PFSK-1 (cell line): ENCODE measurements around the gene MTF2.

Experiments
- FOXP2 ChIP-seq: optimal IDR thresholded peaks from 2 replicates; pipeline ENCODE3; 2011; ENCODE audit warnings: borderline replicate concordance, control low read depth, inconsistent platforms; ENCODE audit not compliant: insufficient read depth; ENCODE audit errors: extremely low read length, extremely low read depth
- POLR2AphosphoS5 ChIP-seq: IDR thresholded peaks from 2 replicates; pipeline ENCODE4 v1.6.1; 2012; ENCODE audit warnings: low read depth, mild to moderate bottlenecking, control low read depth, low read length, moderate library complexity
- SIN3A ChIP-seq: IDR thresholded peaks from 2 replicates; pipeline ENCODE4 v1.6.1; 2012; ENCODE audit warnings: mild to moderate bottlenecking, low read length, moderate library complexity, borderline replicate concordance; ENCODE audit not compliant: insufficient read depth
- TAF1 ChIP-seq: IDR thresholded peaks from 2 replicates; pipeline ENCODE4 v1.6.1; 2012; ENCODE audit warnings: low read length, control low read depth, borderline replicate concordance; ENCODE audit not compliant: insufficient read depth
- TF ChIP-seq, protein P1 (sequence below), 2 experiments: IDR thresholded peaks; 2 replicates each; pipeline versions ENCODE4 v1.6.1 to v1.8.0; 2011 to 2012; ENCODE audit warnings: low read depth in 2 of 2, low read length in 2 of 2, control low read depth in 1 of 2, inconsistent platforms in 1 of 2, mild to moderate bottlenecking in 1 of 2, moderate library complexity in 1 of 2; ENCODE audit not compliant: insufficient read depth in 1 of 2

MTF2 gene

DNA sequence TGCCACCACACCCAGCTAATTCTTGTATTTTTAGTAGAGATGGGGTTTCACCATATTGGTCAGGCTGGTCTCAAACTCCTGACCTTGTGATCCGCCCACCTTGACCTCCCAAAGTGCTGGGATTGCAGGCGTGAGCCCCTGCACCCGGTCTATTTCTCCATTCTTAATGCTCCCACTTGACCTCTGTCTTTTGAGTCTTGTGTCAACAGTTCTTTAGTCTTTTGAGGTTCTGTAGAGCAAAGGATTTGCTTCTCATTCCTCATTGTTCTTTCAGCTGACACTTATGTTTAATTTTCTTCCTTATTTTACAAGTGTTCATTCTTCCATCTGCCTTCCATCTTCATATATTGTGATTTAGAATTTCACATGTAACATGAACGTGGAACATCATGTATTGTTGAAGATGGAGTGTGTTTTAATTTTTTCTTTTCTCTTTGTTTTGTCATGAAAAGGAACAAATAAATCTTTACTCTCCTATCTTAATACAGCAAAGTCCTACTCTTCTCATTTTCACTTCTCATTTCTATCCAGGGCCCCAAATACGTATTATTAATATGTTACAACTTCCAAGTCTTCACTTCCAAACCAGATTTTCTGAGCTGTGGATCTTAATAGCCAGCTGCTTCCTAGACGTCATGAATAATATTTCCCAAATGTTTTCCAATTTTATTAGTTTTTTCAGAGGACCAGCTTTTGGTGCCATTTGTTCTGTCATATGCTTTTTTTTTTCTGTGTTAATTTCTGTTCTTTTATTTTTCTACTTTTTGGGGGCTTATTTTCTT lies 16.9 kb downstream of the MTF2 start:
- TF ChIP-seq, protein P1, sequence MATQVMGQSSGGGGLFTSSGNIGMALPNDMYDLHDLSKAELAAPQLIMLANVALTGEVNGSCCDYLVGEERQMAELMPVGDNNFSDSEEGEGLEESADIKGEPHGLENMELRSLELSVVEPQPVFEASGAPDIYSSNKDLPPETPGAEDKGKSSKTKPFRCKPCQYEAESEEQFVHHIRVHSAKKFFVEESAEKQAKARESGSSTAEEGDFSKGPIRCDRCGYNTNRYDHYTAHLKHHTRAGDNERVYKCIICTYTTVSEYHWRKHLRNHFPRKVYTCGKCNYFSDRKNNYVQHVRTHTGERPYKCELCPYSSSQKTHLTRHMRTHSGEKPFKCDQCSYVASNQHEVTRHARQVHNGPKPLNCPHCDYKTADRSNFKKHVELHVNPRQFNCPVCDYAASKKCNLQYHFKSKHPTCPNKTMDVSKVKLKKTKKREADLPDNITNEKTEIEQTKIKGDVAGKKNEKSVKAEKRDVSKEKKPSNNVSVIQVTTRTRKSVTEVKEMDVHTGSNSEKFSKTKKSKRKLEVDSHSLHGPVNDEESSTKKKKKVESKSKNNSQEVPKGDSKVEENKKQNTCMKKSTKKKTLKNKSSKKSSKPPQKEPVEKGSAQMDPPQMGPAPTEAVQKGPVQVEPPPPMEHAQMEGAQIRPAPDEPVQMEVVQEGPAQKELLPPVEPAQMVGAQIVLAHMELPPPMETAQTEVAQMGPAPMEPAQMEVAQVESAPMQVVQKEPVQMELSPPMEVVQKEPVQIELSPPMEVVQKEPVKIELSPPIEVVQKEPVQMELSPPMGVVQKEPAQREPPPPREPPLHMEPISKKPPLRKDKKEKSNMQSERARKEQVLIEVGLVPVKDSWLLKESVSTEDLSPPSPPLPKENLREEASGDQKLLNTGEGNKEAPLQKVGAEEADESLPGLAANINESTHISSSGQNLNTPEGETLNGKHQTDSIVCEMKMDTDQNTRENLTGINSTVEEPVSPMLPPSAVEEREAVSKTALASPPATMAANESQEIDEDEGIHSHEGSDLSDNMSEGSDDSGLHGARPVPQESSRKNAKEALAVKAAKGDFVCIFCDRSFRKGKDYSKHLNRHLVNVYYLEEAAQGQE (IDR thresholded peaks at IDR 0.05; ENCODE audit: insufficient read depth in 1 of 2, low read depth in 2 of 2, low read length in 2 of 2), result no peak
- TF ChIP-seq FOXP2 (no peak), SIN3A (no peak), TAF1 (no peak), POLR2AphosphoS5 (no peak)

GRCh38 chr1:93102142-93102541 lies 23.1 kb downstream of the MTF2 start:
- TF ChIP-seq SIN3A (no peak), POLR2AphosphoS5 (no peak), FOXP2 (no peak), TAF1 (no peak)
- TF ChIP-seq, protein P1 (IDR thresholded peaks at IDR 0.05; ENCODE audit: insufficient read depth in 1 of 2, low read depth in 2 of 2, low read length in 2 of 2), result no peak

DNA sequence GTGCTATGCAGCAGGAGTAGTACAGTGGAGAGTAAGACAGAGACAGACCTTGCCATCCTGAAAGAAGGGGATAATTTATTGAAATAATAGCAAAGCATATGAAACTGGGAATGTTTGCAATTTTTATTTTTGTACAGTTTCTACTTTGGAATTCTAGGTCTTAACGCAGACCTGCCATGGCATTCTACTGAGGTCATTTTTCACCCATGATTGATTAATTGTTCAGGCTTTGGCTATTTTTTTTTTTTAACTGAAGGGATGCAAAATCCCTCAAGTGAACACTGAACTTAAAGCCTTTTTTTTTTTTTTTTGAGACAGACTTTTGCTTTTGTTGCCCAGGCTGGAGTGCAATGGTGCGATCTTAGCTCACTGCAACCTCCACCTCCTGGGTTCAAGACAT lies 27.1 kb downstream of the MTF2 start:
- TF ChIP-seq SIN3A (no peak), TAF1 (no peak), FOXP2 (no peak), POLR2AphosphoS5 (no peak)
- TF ChIP-seq, protein P1 (IDR thresholded peaks at IDR 0.05; ENCODE audit: insufficient read depth in 1 of 2, low read depth in 2 of 2, low read length in 2 of 2), result no peak

DNA sequence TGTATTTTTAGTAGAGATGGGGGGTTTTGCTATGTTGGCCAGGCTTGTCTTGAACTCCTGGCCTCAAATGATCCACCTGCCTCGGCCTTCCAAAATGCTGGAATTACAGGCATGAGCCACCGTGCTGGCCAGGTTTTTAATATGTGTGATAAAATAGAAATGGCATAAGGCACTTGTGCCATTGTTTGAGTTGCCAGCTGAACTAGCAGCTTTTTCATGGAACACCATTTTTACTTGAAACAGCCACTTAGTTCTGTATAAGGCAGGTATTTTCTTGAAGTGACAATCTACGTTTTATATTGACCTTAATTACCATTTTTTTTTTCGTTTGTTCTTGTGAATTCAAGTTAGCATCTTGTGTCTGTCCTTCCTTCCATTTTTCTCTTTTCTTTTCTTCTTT lies 28.3 kb downstream of the MTF2 start:
- TF ChIP-seq SIN3A, result no peak
- TF ChIP-seq FOXP2, result no peak
- TF ChIP-seq, protein P1 (IDR thresholded peaks at IDR 0.05; ENCODE audit: insufficient read depth in 1 of 2, low read depth in 2 of 2, low read length in 2 of 2), result no peak
- no peak for TF ChIP-seq TAF1
- no peak for TF ChIP-seq POLR2AphosphoS5

- TF ChIP-seq SIN3A (no peak), POLR2AphosphoS5 (no peak), TAF1 (no peak), FOXP2 (no peak)
- TF ChIP-seq, protein P1 (IDR thresholded peaks at IDR 0.05; ENCODE audit: insufficient read depth in 1 of 2, low read depth in 2 of 2, low read length in 2 of 2), result no peak
These were observed 29.3 kb downstream of the MTF2 start for GRCh38 chr1:93108335-93108734.
